SH-SY5Y (cell line): ENCODE results near the gene GCDH.

ENCODE experiments used
- GATA2 ChIP-seq: IDR thresholded peaks from 2 replicates; pipeline ENCODE4 v1.6.1; 2011; ENCODE audit warnings: mild to moderate bottlenecking, low read depth, low read length
- GATA3 ChIP-seq: IDR thresholded peaks from 2 replicates; pipeline ENCODE4 v1.6.1; 2011; ENCODE audit warnings: low read depth, mild to moderate bottlenecking, low read length, moderate library complexity

GCDH gene

GRCh38 chr19:12884926-12885748 is 5.8 kb upstream of the GCDH start:
- TF ChIP-seq GATA2 (no peak), GATA3 (no peak)

DNA sequence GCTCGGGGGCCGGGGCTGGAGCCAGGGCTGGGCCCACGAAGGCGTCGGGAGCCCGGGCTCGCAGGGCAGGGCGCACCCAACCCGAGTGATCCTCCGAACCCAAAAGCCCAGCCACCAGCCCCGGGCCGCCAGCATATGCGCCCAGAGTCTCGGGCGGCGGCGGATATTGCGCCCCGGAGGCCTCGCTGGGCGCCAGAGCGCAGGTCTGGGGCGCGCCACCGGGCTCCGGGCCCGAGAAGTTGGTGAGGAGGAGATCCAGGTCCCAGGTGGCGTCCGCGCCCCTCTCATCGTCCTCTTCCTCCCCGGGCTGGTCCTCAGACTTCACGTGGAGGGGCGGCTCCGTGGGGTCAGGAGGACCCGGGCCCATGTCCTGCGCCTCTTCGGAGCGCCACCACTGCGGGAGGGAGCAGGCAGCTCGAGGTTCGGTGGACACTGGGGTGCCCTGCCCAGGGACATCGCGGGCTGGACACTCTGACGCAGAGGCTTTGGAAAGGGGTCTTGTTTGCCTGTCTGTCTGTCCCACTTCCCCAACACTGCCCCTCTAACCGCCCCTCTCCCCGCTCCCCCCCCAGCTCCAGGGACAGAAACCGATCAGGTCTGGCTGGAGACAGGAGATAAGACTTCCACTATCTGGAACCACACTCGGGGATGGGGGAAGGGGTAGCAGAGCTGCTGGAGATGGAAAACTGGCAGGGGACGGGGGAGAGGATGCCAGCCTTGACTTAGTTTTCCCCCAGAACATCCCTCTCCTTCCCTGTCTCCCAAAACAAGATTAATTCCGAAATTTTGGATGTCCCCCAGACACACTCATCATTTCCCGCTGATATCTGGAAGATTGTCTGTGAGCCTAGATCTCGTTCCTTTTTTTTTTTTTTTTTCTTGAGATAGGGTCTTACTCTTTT is 5.0 kb upstream of the GCDH start:
- TF ChIP-seq GATA2, result no peak
- no peak for TF ChIP-seq GATA3

GRCh38 chr19:12886651-12886968 is 4.3 kb upstream of the GCDH start:
- TF ChIP-seq GATA3, result no peak
- no peak for TF ChIP-seq GATA2

GRCh38 chr19:12886969-12887747 is 3.8 kb upstream of the GCDH start, which contains the start of gene KLF1:
Gene KLF1 (minus strand): TSS chr19:12887201. CDS start chr19:12887140, 61 bp downstream.
- no peak for TF ChIP-seq GATA2
- TF ChIP-seq GATA3, result no peak

GRCh38 chr19:12888006-12888603 is 2.9 kb upstream of the GCDH start:
- TF ChIP-seq GATA2 (no peak), GATA3 (no peak)

DNA sequence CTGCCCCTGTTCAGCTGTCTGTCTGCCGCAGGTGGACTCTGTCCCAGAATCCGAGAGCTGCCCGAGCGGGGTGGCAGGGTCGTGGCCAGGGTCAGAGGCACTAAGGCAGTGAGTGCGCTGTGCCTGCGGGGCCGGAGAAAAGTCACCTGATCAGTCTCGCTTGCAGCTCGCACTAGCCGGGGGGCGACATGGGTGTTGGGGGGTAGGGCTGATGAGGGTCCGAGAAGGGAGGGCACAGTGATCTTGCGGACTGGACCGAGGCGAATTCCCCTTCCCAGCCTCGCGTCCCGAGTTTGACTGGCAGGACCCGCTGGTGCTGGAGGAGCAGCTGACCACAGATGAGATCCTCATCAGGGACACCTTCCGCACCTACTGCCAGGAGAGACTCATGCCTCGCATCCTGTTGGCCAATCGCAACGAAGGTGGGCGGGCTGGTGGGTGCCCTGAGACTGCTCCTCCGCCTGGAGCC is 627 bp downstream of the GCDH start:
- TF ChIP-seq GATA3, result no peak
- TF ChIP-seq GATA2, result no peak

GRCh38 chr19:12893582-12893981 is 2.6 kb downstream of the GCDH start:
- TF ChIP-seq GATA2 (no peak), GATA3 (no peak)

DNA sequence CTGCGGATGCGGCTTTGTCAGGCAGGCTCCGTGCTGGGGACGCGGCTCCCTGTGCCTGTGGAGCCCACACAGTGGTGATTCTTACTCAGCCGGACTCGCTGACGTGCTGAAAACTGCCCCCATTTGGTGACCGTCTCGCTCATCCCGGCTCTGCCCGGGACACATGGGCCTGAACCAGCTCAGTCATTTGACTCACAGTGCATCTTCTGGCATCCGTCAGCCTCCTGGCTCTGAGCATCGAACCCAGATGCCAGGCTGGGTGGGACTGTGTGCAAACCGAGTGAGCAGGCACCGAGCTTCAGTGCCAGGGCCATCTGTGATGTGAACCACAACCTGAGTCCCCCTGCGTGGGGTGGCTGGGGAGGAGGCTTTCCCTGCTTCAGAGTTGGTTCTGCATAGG is 5.5 kb downstream of the GCDH start:
- no peak for TF ChIP-seq GATA3
- TF ChIP-seq GATA2, result no peak

- no peak for TF ChIP-seq GATA3
- no peak for TF ChIP-seq GATA2
Observed at GRCh38 chr19:12899891-12900518, 9.0 kb downstream of the GCDH start.

DNA sequence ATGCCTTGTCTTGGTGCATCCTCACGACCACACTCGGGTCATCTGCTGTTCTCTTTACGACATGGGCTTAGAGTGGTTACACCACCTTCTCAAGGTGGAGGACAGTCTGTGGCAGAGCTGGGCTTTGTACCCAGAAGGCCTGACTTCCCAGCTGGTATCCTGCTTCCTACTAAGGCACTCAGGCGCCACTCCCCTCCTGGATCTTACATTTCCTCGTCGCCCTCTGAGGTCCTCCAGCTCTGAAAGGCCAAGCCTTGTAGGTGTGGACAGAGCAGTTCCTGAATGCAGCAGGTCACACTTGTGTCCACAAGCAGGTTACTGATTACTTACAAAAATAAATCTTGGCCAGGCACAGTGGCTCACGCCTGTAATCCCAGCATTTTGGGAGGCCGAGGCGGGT is 16.2 kb downstream of the GCDH start:
- TF ChIP-seq GATA2 (no peak), GATA3 (no peak)

GRCh38 chr19:12912571-12912970 is 21.6 kb downstream of the GCDH start:
- TF ChIP-seq GATA2 (no peak), GATA3 (no peak)

DNA sequence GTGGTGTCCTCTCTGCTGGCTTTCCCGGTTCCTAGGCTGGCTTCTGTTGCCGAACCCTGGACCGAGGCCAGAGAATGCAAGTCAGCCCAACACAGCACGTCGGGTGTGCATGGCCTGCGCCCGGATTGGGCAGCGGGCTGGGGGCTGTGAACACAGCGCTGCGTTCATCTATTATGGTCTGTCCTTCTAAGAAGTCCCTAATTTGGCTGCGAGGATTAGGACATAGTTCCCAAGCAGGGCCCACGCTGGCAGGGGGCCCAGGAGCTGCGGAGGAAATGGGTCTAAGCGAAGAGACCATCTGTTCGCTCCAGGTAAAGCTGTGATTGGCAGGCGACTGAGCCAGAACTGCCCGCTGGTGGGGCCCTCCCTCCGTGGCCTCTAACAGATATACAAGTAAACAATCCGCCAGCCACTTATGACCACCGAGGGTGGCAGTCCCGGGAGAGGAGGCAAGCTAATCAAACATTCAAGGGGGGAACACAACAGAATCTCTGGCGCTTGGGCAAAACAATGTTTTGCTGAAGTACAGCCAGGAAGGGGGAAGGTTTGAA is 22.1 kb downstream of the GCDH start:
- TF ChIP-seq GATA3, result no peak
- TF ChIP-seq GATA2, result no peak

DNA sequence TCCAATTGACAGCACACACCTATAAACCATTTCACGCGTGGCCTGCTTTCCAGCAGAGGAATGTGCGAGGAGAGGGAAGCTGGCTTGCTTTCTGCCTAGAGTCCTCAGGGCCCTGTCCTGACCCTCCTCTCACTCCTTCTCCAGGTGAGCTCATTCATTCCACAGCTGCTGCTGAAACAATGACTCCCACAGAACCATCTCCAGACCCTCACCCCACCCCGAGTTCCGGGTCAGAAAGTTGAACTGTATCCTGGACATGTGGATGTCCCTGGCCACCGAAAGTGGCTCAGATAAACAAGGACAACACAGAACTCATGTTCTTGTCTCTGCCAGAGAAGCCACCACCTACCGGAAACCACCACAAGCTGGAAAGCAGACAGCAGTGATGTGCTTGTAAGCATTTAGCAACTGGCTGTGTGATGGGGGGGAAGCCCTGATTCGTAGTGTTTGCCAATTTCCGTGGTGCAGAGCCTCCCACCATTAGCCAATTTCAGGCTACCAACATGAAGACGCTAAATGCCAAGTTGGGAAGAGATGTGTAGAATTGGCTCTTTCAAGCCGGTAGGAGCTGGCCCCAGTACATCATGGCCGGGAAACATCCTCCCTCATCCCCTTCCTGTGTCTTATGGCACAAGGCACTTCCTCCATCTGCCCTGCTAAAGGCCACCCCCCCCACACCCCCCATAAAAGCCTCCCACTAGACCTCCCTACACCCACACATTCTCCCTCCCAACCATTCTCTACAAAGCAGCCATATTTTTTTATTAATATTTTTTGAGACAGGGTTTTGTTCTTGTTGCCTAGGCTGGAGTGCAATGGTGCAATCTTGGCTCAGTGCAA is 23.1 kb downstream of the GCDH start:
- TF ChIP-seq GATA2, result no peak
- TF ChIP-seq GATA3, result no peak
